Measurements from ENCODE around the gene TNIK. TPM values are rescaled to one million over a fixed set of nuclear protein-coding genes. Genes with fewer than 3 reads are reported as not detected.
"Not testable (repeated sequence)": the region's sequence is repeated elsewhere in the genome, so short reads cannot be mapped to it uniquely, and the experiment has no call there.

Gene TNIK
- total and polyA plus RNA-seq, 2 experiments from 2014 or later, result 14.6 to 34.3 TPM

DNA sequence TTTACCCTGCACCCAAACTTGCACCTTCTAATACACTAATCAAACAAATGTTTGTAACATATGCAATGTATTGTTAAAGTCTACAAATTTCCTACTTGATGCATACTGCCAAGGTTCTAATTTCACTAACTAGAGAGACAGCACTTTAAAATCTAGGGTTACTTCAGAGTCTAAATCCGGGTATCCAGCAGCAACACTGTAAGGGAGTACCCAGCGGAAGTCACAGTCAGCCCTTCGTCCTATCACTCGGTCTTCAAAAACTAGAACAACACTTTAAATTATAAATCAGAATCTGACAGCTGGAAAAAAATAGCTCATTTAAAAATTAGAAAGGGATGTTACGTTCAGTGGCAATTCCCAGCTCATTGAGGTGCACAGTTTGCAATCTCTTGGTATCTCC is 8.3 kb downstream of the TNIK start (continued):
- no peak for TF ChIP-seq REST (IDR thresholded peaks at IDR 0.05; ENCODE audit: unreplicated experiment)
- no peak for TF ChIP-seq EZH2phosphoT487 (IDR thresholded peaks at IDR 0.05; ENCODE audit: unreplicated experiment)
- TF ChIP-seq ZNF114 (CRISPR knock-in tag; IDR thresholded peaks at IDR 0.05), result no peak
- TF ChIP-seq ZNF331 (CRISPR knock-in tag; IDR thresholded peaks at IDR 0.05; ENCODE audit: low read depth), result no peak
- no peak for TF ChIP-seq NANOG (IDR thresholded peaks at IDR 0.05; ENCODE audit: borderline replicate concordance)

DNA sequence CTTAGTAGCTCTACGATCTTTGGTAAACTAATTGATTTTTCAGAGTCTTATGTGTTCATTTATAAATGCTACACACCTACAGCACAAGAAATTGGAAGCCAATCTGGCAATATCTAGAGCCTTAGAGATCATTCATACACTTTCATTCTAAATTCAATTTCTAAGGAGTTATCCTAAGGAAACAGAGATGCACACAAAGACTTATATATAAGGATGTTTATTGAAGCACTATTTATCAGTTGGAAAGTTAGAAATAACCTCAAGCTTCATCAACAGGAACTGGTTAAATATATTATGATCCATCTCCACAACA is 12.7 kb downstream of the TNIK start:
- peaks cover 85% of the 10 kb centered on the region for H3K79me2 ChIP-seq (replicated peaks; ENCODE audit: insufficient read depth)

DNA sequence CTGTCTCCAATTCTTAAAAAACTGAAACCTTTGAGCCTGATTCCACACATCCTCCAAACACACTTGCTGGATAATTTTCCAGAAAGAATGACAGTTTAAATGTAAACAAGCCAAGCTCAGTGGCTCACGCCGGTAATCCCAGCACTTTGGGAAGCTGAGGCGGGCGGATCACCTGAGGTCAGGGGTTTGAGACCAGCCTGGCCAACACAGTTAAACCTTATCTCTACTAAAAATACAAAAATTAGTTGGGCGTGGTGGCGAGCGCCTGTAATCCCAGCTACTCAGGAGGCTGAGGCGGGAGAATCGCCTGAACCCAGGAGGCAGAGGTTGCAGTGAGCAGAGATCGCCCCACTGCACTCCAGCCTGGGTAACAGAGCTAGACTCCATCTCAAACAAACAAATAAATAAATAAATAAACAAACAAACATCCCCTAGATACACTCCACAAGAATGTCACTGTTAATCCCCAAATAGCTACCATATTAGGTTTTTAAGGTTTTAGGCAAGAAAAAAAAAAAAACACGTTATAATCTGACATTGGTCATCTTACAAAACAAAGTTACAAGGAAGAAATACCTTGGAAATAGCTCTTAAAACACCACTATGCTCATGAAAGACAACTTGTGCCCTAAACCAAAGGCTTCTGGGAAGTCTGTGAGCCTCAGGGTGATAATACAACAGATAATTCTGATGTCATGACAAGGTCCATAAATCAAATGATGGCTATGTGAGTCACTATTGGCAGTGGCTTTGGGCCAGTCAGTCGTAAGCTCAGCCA is 13.2 kb downstream of the TNIK start:
- DNase-seq (ENCODE audit: low spot score) (no peak), ATAC-seq (no peak)
- Histone ChIP-seq H3K4me2 (no peak overlapping the region), H3K4me3 (no peak overlapping the region), H3K36me3 (ENCODE audit: insufficient read depth) (no peaks in the 10 kb centered on the region), H3K4me1 (ENCODE audit: insufficient read depth) (peaks cover 44% of the 10 kb centered on the region), H3K9me2 (ENCODE audit: insufficient read depth) (no peaks in the 10 kb centered on the region), H4K20me1 (replicated peaks; ENCODE audit: insufficient read depth) (no peaks in the 10 kb centered on the region), H3K27ac (ENCODE audit: low read depth) (no peak overlapping the region), H3F3A (replicated peaks; ENCODE audit: low read depth) (no peaks in the 10 kb centered on the region; the same call in 1 of the 2 replicates), H3K27me3 (ENCODE audit: insufficient read depth) (no peaks in the 10 kb centered on the region), H3K79me2 (replicated peaks; ENCODE audit: insufficient read depth) (peaks cover 80% of the 10 kb centered on the region), H2AFZ (no peak overlapping the region)
- Mint-ChIP-seq H3K4me1 (peaks cover 41% of the 10 kb centered on the region), H3K9me3 (no peaks in the 10 kb centered on the region), H3K27me3 (ENCODE audit: insufficient read depth, low read depth, poor library complexity) (peaks cover 4% of the 10 kb centered on the region), H3K27ac (peak overlapping the region; percentile 72; the same call in 1 of the 2 replicates), H3K4me3 (no peak overlapping the region), H3K36me3 (ENCODE audit: low read depth) (no peaks in the 10 kb centered on the region)
- TF ChIP-seq POLR2AphosphoS5 (IDR thresholded peaks at IDR 0.05; ENCODE audit: low read depth) (no peak), ZNF331 (CRISPR knock-in tag; IDR thresholded peaks at IDR 0.05; ENCODE audit: low read depth) (no peak), REST (IDR thresholded peaks at IDR 0.05; ENCODE audit: unreplicated experiment) (no peak)
- TF ChIP-seq, protein P1, sequence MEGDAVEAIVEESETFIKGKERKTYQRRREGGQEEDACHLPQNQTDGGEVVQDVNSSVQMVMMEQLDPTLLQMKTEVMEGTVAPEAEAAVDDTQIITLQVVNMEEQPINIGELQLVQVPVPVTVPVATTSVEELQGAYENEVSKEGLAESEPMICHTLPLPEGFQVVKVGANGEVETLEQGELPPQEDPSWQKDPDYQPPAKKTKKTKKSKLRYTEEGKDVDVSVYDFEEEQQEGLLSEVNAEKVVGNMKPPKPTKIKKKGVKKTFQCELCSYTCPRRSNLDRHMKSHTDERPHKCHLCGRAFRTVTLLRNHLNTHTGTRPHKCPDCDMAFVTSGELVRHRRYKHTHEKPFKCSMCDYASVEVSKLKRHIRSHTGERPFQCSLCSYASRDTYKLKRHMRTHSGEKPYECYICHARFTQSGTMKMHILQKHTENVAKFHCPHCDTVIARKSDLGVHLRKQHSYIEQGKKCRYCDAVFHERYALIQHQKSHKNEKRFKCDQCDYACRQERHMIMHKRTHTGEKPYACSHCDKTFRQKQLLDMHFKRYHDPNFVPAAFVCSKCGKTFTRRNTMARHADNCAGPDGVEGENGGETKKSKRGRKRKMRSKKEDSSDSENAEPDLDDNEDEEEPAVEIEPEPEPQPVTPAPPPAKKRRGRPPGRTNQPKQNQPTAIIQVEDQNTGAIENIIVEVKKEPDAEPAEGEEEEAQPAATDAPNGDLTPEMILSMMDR (conservative IDR thresholded peaks at IDR 0.05; ENCODE audit: low read depth in 2 of 2), result no peak

More for the DNA sequence above, 12.7 kb downstream of the TNIK start:
- H3K27me3 ChIP-seq (ENCODE audit: insufficient read depth); H3K9me2 ChIP-seq (ENCODE audit: insufficient read depth); H3K4me3 ChIP-seq; ATAC-seq; H2AFZ ChIP-seq; H4K20me1 ChIP-seq (replicated peaks; ENCODE audit: insufficient read depth); H3K4me3 Mint-ChIP-seq; H3F3A ChIP-seq (replicated peaks; ENCODE audit: low read depth); H3K27ac ChIP-seq (ENCODE audit: low read depth); DNase-seq (ENCODE audit: low spot score); H3K4me2 ChIP-seq; H3K9me3 Mint-ChIP-seq; H3K27me3 Mint-ChIP-seq (ENCODE audit: insufficient read depth, low read depth, poor library complexity); H3K36me3 ChIP-seq (ENCODE audit: insufficient read depth); H3K36me3 Mint-ChIP-seq (ENCODE audit: low read depth): not testable (repeated sequence)
- H3K27ac Mint-ChIP-seq, result peak overlapping the region; percentile 50; the same call in 1 of the 2 replicates
- H3K4me1 Mint-ChIP-seq, result peaks cover 36% of the 10 kb centered on the region
- H3K4me1 ChIP-seq (ENCODE audit: insufficient read depth), result peaks cover 46% of the 10 kb centered on the region
